Measurements from ENCODE around the gene STOX2.

DNA sequence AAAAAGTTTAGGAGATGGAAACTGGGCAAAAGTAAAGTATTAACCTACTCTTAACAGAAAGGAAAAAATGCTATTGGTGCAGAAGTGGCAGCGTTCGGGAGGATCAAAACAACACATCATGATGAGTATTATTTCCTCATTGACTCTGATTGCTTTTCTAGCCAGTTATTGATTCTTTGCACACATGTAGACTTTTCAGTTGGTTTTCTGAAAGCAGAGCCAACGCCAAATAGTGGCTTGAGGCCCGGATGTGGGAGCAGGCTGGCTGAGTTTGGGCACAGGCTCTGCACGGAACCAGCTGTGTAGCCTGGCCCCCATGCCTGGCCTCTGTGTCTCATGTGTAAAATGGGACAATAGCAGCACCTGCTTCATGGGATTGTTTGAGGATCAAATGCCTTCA lies 21.8 kb downstream of the STOX2 start:
- TF ChIP-seq CTCF (IDR thresholded peaks at IDR 0.05; ENCODE audit: insufficient read depth, low read depth, low read length) (no peak), EZH2 (IDR thresholded peaks at IDR 0.05; ENCODE audit: insufficient read depth, low read length) (no peak)
